ENCODE data around the gene ZDHHC17.

GRCh38 chr12:76891609-76892008, 127.7 kb downstream of the ZDHHC17 start:
- TF ChIP-seq CTCF (IDR thresholded peaks at IDR 0.05; ENCODE audit: low read depth, low read length, missing input control) (no peak), MAX (IDR thresholded peaks at IDR 0.05) (no peak), JUND (IDR thresholded peaks at IDR 0.05) (no peak), SP1 (IDR thresholded peaks at IDR 0.05) (no peak)

Measured in liver (tissue), 3 donors.